ENCODE measurements around the gene TMED1.
"Not testable (repeated sequence)": the region's sequence is repeated elsewhere in the genome, so short reads cannot be mapped to it uniquely, and the experiment has no call there.

- TF ChIP-seq CTCF (IDR thresholded peaks at IDR 0.05 in 2 of 3, conservative IDR thresholded peaks at IDR 0.05 in 1 of 3; ENCODE audit: insufficient read depth in 2 of 3, low read depth in 1 of 3, low read length in 3 of 3); RNF2 (IDR thresholded peaks at IDR 0.05); REST (IDR thresholded peaks at IDR 0.05; ENCODE audit: borderline replicate concordance); REST (CRISPR knock-in tag; IDR thresholded peaks at IDR 0.05; ENCODE audit: low read depth); EZH2 (IDR thresholded peaks at IDR 0.05; ENCODE audit: borderline replicate concordance, low read depth, low read length); NFIC (IDR thresholded peaks at IDR 0.05); BRCA1 (IDR thresholded peaks at IDR 0.05); BRCA1 (CRISPR knock-in tag; IDR thresholded peaks at IDR 0.05); JUND (IDR thresholded peaks at IDR 0.05; ENCODE audit: borderline replicate concordance, low read depth, low read length); JUND (tag; IDR thresholded peaks at IDR 0.05; ENCODE audit: borderline replicate concordance, low read depth, low read length); TCF7 (IDR thresholded peaks at IDR 0.05; ENCODE audit: borderline replicate concordance); NRF1 (conservative IDR thresholded peaks at IDR 0.05 in 1 of 2, IDR thresholded peaks at IDR 0.05 in 1 of 2); ZNF324 (CRISPR knock-in tag; IDR thresholded peaks at IDR 0.05); RFX5 (IDR thresholded peaks at IDR 0.05; ENCODE audit: low read depth, low read length): not testable (repeated sequence)
- TF ChIP-seq, protein P1, sequence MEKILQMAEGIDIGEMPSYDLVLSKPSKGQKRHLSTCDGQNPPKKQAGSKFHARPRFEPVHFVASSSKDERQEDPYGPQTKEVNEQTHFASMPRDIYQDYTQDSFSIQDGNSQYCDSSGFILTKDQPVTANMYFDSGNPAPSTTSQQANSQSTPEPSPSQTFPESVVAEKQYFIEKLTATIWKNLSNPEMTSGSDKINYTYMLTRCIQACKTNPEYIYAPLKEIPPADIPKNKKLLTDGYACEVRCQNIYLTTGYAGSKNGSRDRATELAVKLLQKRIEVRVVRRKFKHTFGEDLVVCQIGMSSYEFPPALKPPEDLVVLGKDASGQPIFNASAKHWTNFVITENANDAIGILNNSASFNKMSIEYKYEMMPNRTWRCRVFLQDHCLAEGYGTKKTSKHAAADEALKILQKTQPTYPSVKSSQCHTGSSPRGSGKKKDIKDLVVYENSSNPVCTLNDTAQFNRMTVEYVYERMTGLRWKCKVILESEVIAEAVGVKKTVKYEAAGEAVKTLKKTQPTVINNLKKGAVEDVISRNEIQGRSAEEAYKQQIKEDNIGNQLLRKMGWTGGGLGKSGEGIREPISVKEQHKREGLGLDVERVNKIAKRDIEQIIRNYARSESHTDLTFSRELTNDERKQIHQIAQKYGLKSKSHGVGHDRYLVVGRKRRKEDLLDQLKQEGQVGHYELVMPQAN (IDR thresholded peaks at IDR 0.05; ENCODE audit: borderline replicate concordance), result not testable (repeated sequence)
- TF ChIP-seq, protein P2, sequence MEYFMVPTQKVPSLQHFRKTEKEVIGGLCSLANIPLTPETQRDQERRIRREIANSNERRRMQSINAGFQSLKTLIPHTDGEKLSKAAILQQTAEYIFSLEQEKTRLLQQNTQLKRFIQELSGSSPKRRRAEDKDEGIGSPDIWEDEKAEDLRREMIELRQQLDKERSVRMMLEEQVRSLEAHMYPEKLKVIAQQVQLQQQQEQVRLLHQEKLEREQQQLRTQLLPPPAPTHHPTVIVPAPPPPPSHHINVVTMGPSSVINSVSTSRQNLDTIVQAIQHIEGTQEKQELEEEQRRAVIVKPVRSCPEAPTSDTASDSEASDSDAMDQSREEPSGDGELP (CRISPR knock-in tag; IDR thresholded peaks at IDR 0.05; ENCODE audit: borderline replicate concordance), result not testable (repeated sequence)
These were observed 33.9 kb upstream of the TMED1 start for GRCh38 chr19:10869872-10870311.

Data from K562 (cell line).